HG02884 (cell line): ENCODE measurements around the gene CYB5R3.
"Not testable (repeated sequence)": the region's sequence is repeated elsewhere in the genome, so short reads cannot be mapped to it uniquely, and the experiment has no call there.

Experiments used
- ATAC-seq: cut with Tn5 transposase; IDR thresholded peaks from one replicate; pipeline ENCODE4 v1.9.1; 2021; ENCODE audit warnings: mild to moderate bottlenecking, moderate library complexity; ENCODE audit not compliant: unreplicated experiment

Gene CYB5R3

GRCh38 chr22:42626431-42626830, 22.8 kb downstream of the CYB5R3 start:
- ATAC-seq, result no peak

GRCh38 chr22:42625416-42625815, 23.8 kb downstream of the CYB5R3 start:
- no peak for ATAC-seq

- no peak for ATAC-seq
Measured at GRCh38 chr22:42624551-42625106, 24.6 kb downstream of the CYB5R3 start.

- no peak for ATAC-seq
Measured at GRCh38 chr22:42623756-42624441, 25.3 kb downstream of the CYB5R3 start.

- no peak for ATAC-seq
Measured at GRCh38 chr22:42623301-42623751, 25.9 kb downstream of the CYB5R3 start.

- ATAC-seq, result no peak
Measured at GRCh38 chr22:42622061-42622710, 27.0 kb downstream of the CYB5R3 start.

- ATAC-seq, result no peak
Measured at GRCh38 chr22:42621505-42622002, 27.6 kb downstream of the CYB5R3 start.

GRCh38 chr22:42620084-42620483, 29.1 kb downstream of the CYB5R3 start:
- ATAC-seq, result no peak

- no peak for ATAC-seq
Measured at GRCh38 chr22:42619261-42620063, 29.7 kb downstream of the CYB5R3 start.

GRCh38 chr22:42617155-42617983, 31.8 kb downstream of the CYB5R3 start:
- no peak for ATAC-seq

GRCh38 chr22:42615860-42616175, 33.4 kb downstream of the CYB5R3 start:
- not testable (repeated sequence) for ATAC-seq

GRCh38 chr22:42615092-42615859, 33.9 kb downstream of the CYB5R3 start:
- ATAC-seq, result no peak

GRCh38 chr22:42614312-42615091, 34.7 kb downstream of the CYB5R3 start, which contains the start of gene POLDIP3:
Gene POLDIP3 (minus strand): TSS chr22:42614883. CDS start chr22:42614857, 26 bp downstream.
- peak; percentile 73 for ATAC-seq

- no peak for ATAC-seq
Measured at GRCh38 chr22:42613872-42614301, 35.3 kb downstream of the CYB5R3 start.

GRCh38 chr22:42612336-42612735, 36.9 kb downstream of the CYB5R3 start:
- no peak for ATAC-seq

GRCh38 chr22:42611051-42611450, 38.1 kb downstream of the CYB5R3 start:
- ATAC-seq, result no peak

- no peak for ATAC-seq
Measured at GRCh38 chr22:42610186-42610585, 39.0 kb downstream of the CYB5R3 start.

- no peak for ATAC-seq
Measured at GRCh38 chr22:42608823-42609361, 40.3 kb downstream of the CYB5R3 start.
